Activated T-cell treated with anti-CD3 and anti-CD28 coated beads, Interleukin-2, amount 50 U/mL, for 72 hours (primary cell): ENCODE results near the gene LRRN2. TPM values are rescaled to one million over a fixed set of nuclear protein-coding genes. Genes with fewer than 3 reads are reported as not detected.

Experiments
- ATAC-seq, 2 donors: fragments of 150-1000 bp; cut with Tn5 transposase; replicated peaks in 1 of 2; 2 replicates each; pipeline ENCODE4 v1.10.0; 2021; ENCODE audit warnings: moderate library complexity in 2 of 2, mild to moderate bottlenecking in 1 of 2
- DNase-seq, 2 donors: peaks; one replicate each; pipeline ENCODE4 v3.0.0; 2021 to 2022; ENCODE audit warnings: mixed read lengths in 1 of 2
- H3K27ac Mint-ChIP-seq: one replicate; pipeline ENCODE4 v1.8.0; 2022; ENCODE audit warnings: mild to moderate bottlenecking, moderate library complexity, mixed read lengths
- H3K27me3 Mint-ChIP-seq: one replicate; pipeline ENCODE4 v1.8.0; 2022; ENCODE audit warnings: low read depth, mixed read lengths
- H3K36me3 Mint-ChIP-seq, 2 donors: one replicate each; pipeline ENCODE4 v1.8.0; 2022; ENCODE audit warnings: mixed read lengths in 2 of 2, mild to moderate bottlenecking in 1 of 2; ENCODE audit not compliant: insufficient read depth in 2 of 2
- H3K4me1 Mint-ChIP-seq: one replicate; pipeline ENCODE4 v1.8.0; 2022; ENCODE audit warnings: low read depth, mixed read lengths
- H3K4me3 Mint-ChIP-seq, 2 donors: one replicate each; pipeline ENCODE4 v1.8.0; 2022; ENCODE audit warnings: mild to moderate bottlenecking in 2 of 2, mixed read lengths in 2 of 2, moderate library complexity in 2 of 2
- H3K9me3 Mint-ChIP-seq, 2 donors: one replicate each; pipeline ENCODE4 v1.8.0; 2022; ENCODE audit warnings: mixed read lengths in 2 of 2
- total RNA-seq, 2 donors: library from RNA; stranded (reverse); gene quantifications; one replicate each; pipeline ENCODE4 v1.2.3, GENCODE V29; 2022

Gene LRRN2
- total RNA-seq, 2 donors from 2014 or later: not detected

GRCh38 chr1:204660509-204660908 is 25.0 kb downstream of the LRRN2 start:
- Mint-ChIP-seq H3K4me1 (no peaks in the 10 kb centered on the region), H3K4me3 (no peak overlapping the region), H3K9me3 (no peaks in the 10 kb centered on the region), H3K36me3 (no peaks in the 10 kb centered on the region), H3K27ac (no peak overlapping the region), H3K27me3 (peaks cover 6% of the 10 kb centered on the region)
- ATAC-seq: no peak
- no peak for DNase-seq

GRCh38 chr1:204659056-204659455 is 26.5 kb downstream of the LRRN2 start:
- Mint-ChIP-seq H3K27ac (no peak overlapping the region), H3K4me3 (no peak overlapping the region), H3K27me3 (no peaks in the 10 kb centered on the region), H3K36me3 (no peaks in the 10 kb centered on the region), H3K9me3 (no peaks in the 10 kb centered on the region), H3K4me1 (no peaks in the 10 kb centered on the region)
- no peak for DNase-seq
- no peak for ATAC-seq

- Mint-ChIP-seq H3K27me3 (no peaks in the 10 kb centered on the region), H3K36me3 (no peaks in the 10 kb centered on the region), H3K27ac (no peak overlapping the region), H3K9me3 (no peaks in the 10 kb centered on the region), H3K4me3 (no peak overlapping the region), H3K4me1 (no peaks in the 10 kb centered on the region)
- ATAC-seq (no peak), DNase-seq (no peak)
Observed at GRCh38 chr1:204658295-204658694, 27.2 kb downstream of the LRRN2 start.

DNA sequence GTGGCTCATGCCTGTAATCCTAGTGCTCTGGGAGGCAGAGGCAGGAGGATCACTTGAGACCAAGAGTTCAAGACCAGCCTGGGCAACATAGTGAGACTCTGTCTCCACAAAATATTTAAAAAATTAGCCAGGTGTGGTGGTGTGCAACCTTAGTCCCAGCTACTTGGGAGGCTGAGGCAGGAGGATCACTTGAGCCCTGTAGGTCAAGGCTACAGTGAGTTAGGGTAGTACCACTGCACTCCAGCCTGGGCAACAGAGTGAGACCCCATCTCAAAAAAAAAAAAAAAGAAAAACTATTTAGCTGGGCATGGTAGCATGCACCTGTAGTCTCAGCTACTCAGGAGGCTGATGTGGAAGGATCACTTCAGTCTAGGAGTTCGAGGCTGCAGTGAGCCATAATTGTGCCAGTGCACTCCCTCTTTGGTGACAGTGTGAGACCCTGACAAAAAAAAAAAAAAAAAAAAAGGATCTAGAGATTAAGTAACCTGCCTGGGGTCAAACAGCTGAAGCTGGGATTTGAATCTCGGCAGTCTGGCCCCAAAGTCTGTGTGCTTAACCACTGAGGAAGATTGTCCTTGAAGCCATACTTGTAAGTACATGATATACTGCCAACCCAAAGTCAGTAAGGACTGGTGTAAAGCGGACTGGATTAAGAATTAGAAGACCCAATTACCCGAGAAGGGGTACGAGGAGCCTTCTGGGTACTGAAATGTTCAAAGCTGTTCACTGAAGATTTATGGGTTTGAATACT is 31.8 kb downstream of the LRRN2 start:
- H3K4me1 Mint-ChIP-seq: no peaks in the 10 kb centered on the region
- no peaks in the 10 kb centered on the region for H3K9me3 Mint-ChIP-seq
- DNase-seq: no peak
- ATAC-seq: no peak
- H3K4me3 Mint-ChIP-seq: no peak overlapping the region
- no peaks in the 10 kb centered on the region for H3K36me3 Mint-ChIP-seq
- no peak overlapping the region for H3K27ac Mint-ChIP-seq
- H3K27me3 Mint-ChIP-seq: peaks cover 11% of the 10 kb centered on the region

GRCh38 chr1:204652497-204652896 is 33.0 kb downstream of the LRRN2 start:
- DNase-seq (no peak), ATAC-seq (no peak)
- no peaks in the 10 kb centered on the region for H3K36me3 Mint-ChIP-seq
- H3K4me1 Mint-ChIP-seq: peaks cover 2% of the 10 kb centered on the region
- no peak overlapping the region for H3K27ac Mint-ChIP-seq
- no peaks in the 10 kb centered on the region for H3K9me3 Mint-ChIP-seq
- peaks cover 11% of the 10 kb centered on the region for H3K27me3 Mint-ChIP-seq
- H3K4me3 Mint-ChIP-seq: no peak overlapping the region

DNA sequence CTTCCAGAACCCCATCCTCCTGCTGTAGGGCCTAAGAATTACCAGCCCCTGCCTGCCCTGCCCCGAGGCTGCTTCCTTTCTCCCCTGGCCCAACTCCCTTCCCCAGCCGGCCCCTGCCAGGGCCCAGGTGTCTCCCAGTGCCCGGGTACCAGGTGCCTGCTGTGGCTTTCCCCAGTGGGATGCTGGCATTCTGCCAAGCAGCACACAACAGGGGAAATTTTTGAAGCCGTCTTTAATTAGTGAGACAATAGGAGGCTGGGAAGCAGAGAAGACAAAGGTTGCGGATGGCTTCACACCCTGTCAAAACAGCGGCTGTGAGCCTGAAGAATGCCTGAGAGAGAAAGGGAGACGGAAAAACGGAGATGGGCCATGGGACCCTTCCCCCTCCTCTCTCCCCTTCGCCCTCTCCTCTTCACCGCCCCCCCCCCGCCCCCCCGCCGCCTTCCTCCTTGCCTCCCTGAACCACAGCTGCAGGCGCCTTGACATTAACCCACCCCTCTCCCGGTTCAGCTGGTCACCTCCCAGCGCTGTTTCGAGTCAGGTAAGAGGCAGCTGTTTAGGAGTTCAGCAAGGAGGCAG is 33.6 kb downstream of the LRRN2 start:
- H3K9me3 Mint-ChIP-seq: no peaks in the 10 kb centered on the region
- no peak overlapping the region for H3K27ac Mint-ChIP-seq
- no peak for ATAC-seq
- no peak overlapping the region for H3K4me3 Mint-ChIP-seq
- no peaks in the 10 kb centered on the region for H3K36me3 Mint-ChIP-seq
- no peak for DNase-seq
- H3K4me1 Mint-ChIP-seq: peaks cover 6% of the 10 kb centered on the region
- H3K27me3 Mint-ChIP-seq: peaks cover 11% of the 10 kb centered on the region

- Mint-ChIP-seq H3K36me3 (no peaks in the 10 kb centered on the region), H3K4me3 (no peak overlapping the region), H3K27ac (no peak overlapping the region), H3K9me3 (no peaks in the 10 kb centered on the region), H3K4me1 (peaks cover 6% of the 10 kb centered on the region), H3K27me3 (peaks cover 11% of the 10 kb centered on the region)
- no peak for DNase-seq
- ATAC-seq: no peak
Observed at GRCh38 chr1:204650911-204651570, 34.5 kb downstream of the LRRN2 start.

- ATAC-seq (no peak), DNase-seq (no peak)
- H3K27me3 Mint-ChIP-seq: peaks cover 11% of the 10 kb centered on the region
- peaks cover 6% of the 10 kb centered on the region for H3K4me1 Mint-ChIP-seq
- no peaks in the 10 kb centered on the region for H3K9me3 Mint-ChIP-seq
- H3K27ac Mint-ChIP-seq: no peak overlapping the region
- H3K4me3 Mint-ChIP-seq: no peak overlapping the region
- H3K36me3 Mint-ChIP-seq: no peaks in the 10 kb centered on the region
Observed at GRCh38 chr1:204649721-204650521, 35.6 kb downstream of the LRRN2 start.

DNA sequence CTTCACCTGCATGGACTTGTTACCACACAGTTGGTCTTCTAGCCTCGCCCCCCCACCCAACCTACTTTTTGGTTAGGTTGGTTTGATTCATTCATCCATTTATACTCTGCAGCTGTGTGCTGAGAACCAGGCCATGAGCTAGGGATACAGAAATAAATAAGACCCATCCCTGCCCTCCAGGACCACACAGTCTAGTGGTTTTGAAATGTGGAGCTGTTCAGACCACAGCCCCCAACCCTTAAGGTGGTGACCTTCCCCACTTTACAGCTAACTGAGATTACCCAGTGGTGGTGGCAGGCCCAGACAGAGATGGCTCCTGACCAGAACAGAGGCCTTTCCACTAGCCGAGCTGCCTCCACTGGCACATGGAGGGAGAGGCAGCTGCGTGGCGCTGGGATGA is 37.0 kb downstream of the LRRN2 start:
- H3K9me3 Mint-ChIP-seq: no peaks in the 10 kb centered on the region
- H3K27ac Mint-ChIP-seq: no peak overlapping the region
- ATAC-seq: no peak
- H3K4me1 Mint-ChIP-seq: peaks cover 6% of the 10 kb centered on the region
- H3K36me3 Mint-ChIP-seq: no peaks in the 10 kb centered on the region
- DNase-seq: no peak
- H3K4me3 Mint-ChIP-seq: no peak overlapping the region
- peaks cover 16% of the 10 kb centered on the region for H3K27me3 Mint-ChIP-seq

- Mint-ChIP-seq H3K27ac (no peak overlapping the region), H3K9me3 (no peaks in the 10 kb centered on the region), H3K36me3 (no peaks in the 10 kb centered on the region), H3K4me1 (peaks cover 6% of the 10 kb centered on the region), H3K4me3 (no peak overlapping the region), H3K27me3 (peaks cover 16% of the 10 kb centered on the region)
- DNase-seq (no peak), ATAC-seq (no peak)
Observed at GRCh38 chr1:204647805-204648153, 37.8 kb downstream of the LRRN2 start.

- H3K4me3 Mint-ChIP-seq: no peak overlapping the region
- no peaks in the 10 kb centered on the region for H3K36me3 Mint-ChIP-seq
- DNase-seq: peak in 1 of 2 donors; percentile 13
- ATAC-seq: no peak
- no peaks in the 10 kb centered on the region for H3K9me3 Mint-ChIP-seq
- no peak overlapping the region for H3K27ac Mint-ChIP-seq
- H3K27me3 Mint-ChIP-seq: peaks cover 16% of the 10 kb centered on the region
- peaks cover 6% of the 10 kb centered on the region for H3K4me1 Mint-ChIP-seq
Observed at GRCh38 chr1:204647114-204647804, 38.3 kb downstream of the LRRN2 start.

GRCh38 chr1:204645666-204646065 is 39.9 kb downstream of the LRRN2 start:
- H3K27ac Mint-ChIP-seq: no peak overlapping the region
- ATAC-seq: no peak

DNA sequence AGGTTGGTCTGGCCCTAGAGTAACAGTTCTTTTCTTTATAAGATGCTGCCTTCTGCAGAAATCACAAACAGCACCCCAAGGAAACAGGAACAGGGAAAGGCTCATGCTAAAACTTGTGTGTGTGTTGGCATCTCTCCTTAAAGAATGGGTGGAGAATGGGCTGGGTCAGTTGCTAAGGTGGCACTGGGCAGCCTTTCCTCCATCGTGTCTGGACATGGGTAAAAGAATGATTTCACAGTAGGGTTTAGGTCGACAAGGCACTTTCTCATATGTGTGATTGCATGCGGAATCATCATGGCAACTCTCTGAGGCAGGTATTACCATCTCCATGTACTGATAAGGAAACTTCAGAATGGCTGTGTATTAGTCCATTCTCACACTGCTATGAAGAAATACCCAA is 40.3 kb downstream of the LRRN2 start:
- no peaks in the 10 kb centered on the region for H3K9me3 Mint-ChIP-seq
- H3K27ac Mint-ChIP-seq: no peak overlapping the region
- peaks cover 5% of the 10 kb centered on the region for H3K27me3 Mint-ChIP-seq
- no peaks in the 10 kb centered on the region for H3K36me3 Mint-ChIP-seq
- DNase-seq: no peak
- no peak for ATAC-seq
- H3K4me3 Mint-ChIP-seq: no peak overlapping the region
- H3K4me1 Mint-ChIP-seq: peaks cover 6% of the 10 kb centered on the region

More at GRCh38 chr1:204645666-204646065, 39.9 kb downstream of the LRRN2 start:
- no peak for DNase-seq
- peaks cover 7% of the 10 kb centered on the region for H3K27me3 Mint-ChIP-seq
- H3K36me3 Mint-ChIP-seq: no peaks in the 10 kb centered on the region
- H3K4me3 Mint-ChIP-seq: no peak overlapping the region
- no peaks in the 10 kb centered on the region for H3K9me3 Mint-ChIP-seq
- peaks cover 6% of the 10 kb centered on the region for H3K4me1 Mint-ChIP-seq
